Subcutaneous abdominal adipose tissue (tissue), 5 donors: ENCODE results near the gene FCSK.

Source experiments
- H3K27ac ChIP-seq: one replicate; pipeline ENCODE4 v1.7.0; 2013; ENCODE audit warnings: low read depth, mild to moderate bottlenecking, inconsistent platforms, low read length, moderate library complexity
- H3K27me3 ChIP-seq, 5 donors: one replicate each; pipeline ENCODE4 v1.7.0; 2013; ENCODE audit warnings: low read length in 5 of 5, inconsistent platforms in 1 of 5; ENCODE audit not compliant: control insufficient read depth in 5 of 5, insufficient read depth in 4 of 5
- H3K36me3 ChIP-seq, 5 donors: one replicate each; pipeline ENCODE4 v1.7.0; 2013; ENCODE audit warnings: low read length in 5 of 5; ENCODE audit not compliant: control insufficient read depth in 5 of 5, insufficient read depth in 5 of 5
- H3K4me1 ChIP-seq, 5 donors: one replicate each; pipeline ENCODE4 v1.7.0; 2013; ENCODE audit warnings: low read length in 5 of 5, mild to moderate bottlenecking in 3 of 5, moderate library complexity in 1 of 5; ENCODE audit not compliant: control insufficient read depth in 5 of 5, insufficient read depth in 5 of 5
- H3K4me3 ChIP-seq, 5 donors: one replicate each; pipeline ENCODE4 v1.7.0; 2013; ENCODE audit warnings: low read length in 5 of 5, low read depth in 1 of 5
- H3K9ac ChIP-seq, 5 donors: one replicate each; pipeline ENCODE4 v1.7.0; 2013; ENCODE audit warnings: low read length in 5 of 5, mild to moderate bottlenecking in 4 of 5, moderate library complexity in 3 of 5
- H3K9me3 ChIP-seq, 5 donors: one replicate each; pipeline ENCODE4 v1.7.0; 2013; ENCODE audit warnings: low read length in 5 of 5; ENCODE audit not compliant: control insufficient read depth in 5 of 5
- donor health status: healthy.
- donor health status: healthy.
- donor health status: healthy.
- donor health status: healthy.
- donor health status: healthy.

Gene FCSK

GRCh38 chr16:70418993-70419318 is 35.4 kb upstream of the FCSK start:
- H3K4me3 ChIP-seq: no peak overlapping the region
- no peaks in the 10 kb centered on the region for H3K9me3 ChIP-seq
- H3K36me3 ChIP-seq: no peaks in the 10 kb centered on the region
- H3K27ac ChIP-seq: no peak overlapping the region
- no peaks in the 10 kb centered on the region for H3K27me3 ChIP-seq
- H3K4me1 ChIP-seq: peaks cover 0 to 55% (median 10%) of the 10 kb centered on the region in 5 donors
- no peak overlapping the region for H3K9ac ChIP-seq

GRCh38 chr16:70419384-70420327 is 34.7 kb upstream of the FCSK start:
- Histone ChIP-seq H3K36me3 (peaks cover 0 to 2% (median 1%) of the 10 kb centered on the region in 5 donors), H3K9me3 (no peaks in the 10 kb centered on the region), H3K4me3 (no peak overlapping the region), H3K27ac (no peak overlapping the region), H3K27me3 (no peaks in the 10 kb centered on the region), H3K9ac (no peak overlapping the region), H3K4me1 (peaks cover 0 to 51% (median 10%) of the 10 kb centered on the region in 5 donors)

- Histone ChIP-seq H3K27me3 (no peaks in the 10 kb centered on the region), H3K27ac (no peak overlapping the region), H3K36me3 (peaks cover 0 to 5% (median 5%) of the 10 kb centered on the region in 5 donors), H3K4me3 (no peak overlapping the region), H3K9me3 (no peaks in the 10 kb centered on the region), H3K9ac (no peak overlapping the region), H3K4me1 (peaks cover 0 to 51% (median 10%) of the 10 kb centered on the region in 5 donors)
Observed at GRCh38 chr16:70421014-70421413, 33.4 kb upstream of the FCSK start.

- Histone ChIP-seq H3K4me1 (peaks cover 0 to 51% (median 10%) of the 10 kb centered on the region in 5 donors), H3K27ac (no peak overlapping the region), H3K9me3 (no peaks in the 10 kb centered on the region), H3K4me3 (no peak overlapping the region), H3K9ac (no peak overlapping the region), H3K36me3 (peaks cover 0 to 5% (median 5%) of the 10 kb centered on the region in 5 donors), H3K27me3 (no peaks in the 10 kb centered on the region)
Observed at GRCh38 chr16:70421473-70422311, 32.7 kb upstream of the FCSK start.

- no peaks in the 10 kb centered on the region for H3K27me3 ChIP-seq
- H3K9me3 ChIP-seq: no peaks in the 10 kb centered on the region
- H3K27ac ChIP-seq: no peak overlapping the region
- H3K4me1 ChIP-seq: peaks cover 2 to 51% (median 12%) of the 10 kb centered on the region in 5 donors
- H3K36me3 ChIP-seq: peaks cover 0 to 5% (median 5%) of the 10 kb centered on the region in 5 donors
- peak overlapping the region in 1 of 5 donors; percentile 44 for H3K9ac ChIP-seq
- H3K4me3 ChIP-seq: no peak overlapping the region
Observed at GRCh38 chr16:70422543-70422942, 31.9 kb upstream of the FCSK start.

- H3K36me3 ChIP-seq: peaks cover 0 to 5% (median 5%) of the 10 kb centered on the region in 5 donors
- H3K4me3 ChIP-seq: peak overlapping the region in 4 of 5 donors; percentile 0 to 33 (median 13)
- peaks cover 23 to 57% (median 51%) of the 10 kb centered on the region in 5 donors for H3K4me1 ChIP-seq
- no peaks in the 10 kb centered on the region for H3K27me3 ChIP-seq
- H3K9me3 ChIP-seq: no peaks in the 10 kb centered on the region
- H3K9ac ChIP-seq: peak overlapping the region in 2 of 5 donors; percentile 3 to 45
- H3K27ac ChIP-seq: peak overlapping the region; percentile 95
Observed at GRCh38 chr16:70427786-70428177, 26.6 kb upstream of the FCSK start.

GRCh38 chr16:70428178-70428998 is 26.0 kb upstream of the FCSK start:
- Histone ChIP-seq H3K9ac (peak overlapping the region in 4 of 5 donors; percentile 35 to 69 (median 52)), H3K36me3 (peaks cover 0 to 5% (median 5%) of the 10 kb centered on the region in 5 donors), H3K9me3 (no peaks in the 10 kb centered on the region), H3K27me3 (no peaks in the 10 kb centered on the region), H3K4me1 (peaks cover 29 to 59% (median 55%) of the 10 kb centered on the region in 5 donors), H3K27ac (peak overlapping the region; percentile 95), H3K4me3 (peak overlapping the region; percentile 0 to 33 (median 21))

GRCh38 chr16:70429888-70430666 is 24.3 kb upstream of the FCSK start:
- Histone ChIP-seq H3K27me3 (no peaks in the 10 kb centered on the region), H3K9me3 (no peaks in the 10 kb centered on the region), H3K27ac (peak overlapping the region; percentile 85), H3K9ac (peak overlapping the region in 2 of 5 donors; percentile 26 to 64), H3K4me3 (peak overlapping the region in 1 of 5 donors; percentile 37), H3K36me3 (peaks cover 0 to 5% (median 0%) of the 10 kb centered on the region in 5 donors), H3K4me1 (peaks cover 35 to 74% (median 70%) of the 10 kb centered on the region in 5 donors)
